HG03571 (cell line): Measurements from ENCODE around the gene RNF212.

ENCODE experiments used
- ATAC-seq: cut with Tn5 transposase; IDR thresholded peaks from one replicate; pipeline ENCODE4 v1.9.1; 2021; ENCODE audit not compliant: unreplicated experiment

The RNF212 gene

GRCh38 chr4:1036976-1037810, 76.2 kb downstream of the RNF212 start:
- ATAC-seq, result no peak

- ATAC-seq, result no peak
These were observed 77.3 kb downstream of the RNF212 start for GRCh38 chr4:1036095-1036494.

- no peak for ATAC-seq
These were observed 77.9 kb downstream of the RNF212 start for GRCh38 chr4:1035510-1035909.

GRCh38 chr4:1033840-1034551, 79.4 kb downstream of the RNF212 start:
- ATAC-seq, result no peak

- ATAC-seq, result no peak
These were observed 80.5 kb downstream of the RNF212 start for GRCh38 chr4:1032861-1033260.

GRCh38 chr4:1031956-1032795, 81.2 kb downstream of the RNF212 start:
- no peak for ATAC-seq

- ATAC-seq, result no peak
These were observed 82.0 kb downstream of the RNF212 start for GRCh38 chr4:1031346-1031745.

GRCh38 chr4:1030559-1030958, 82.8 kb downstream of the RNF212 start:
- ATAC-seq, result no peak

- ATAC-seq, result no peak
These were observed 83.3 kb downstream of the RNF212 start for GRCh38 chr4:1030031-1030430.

- ATAC-seq, result no peak
These were observed 83.8 kb downstream of the RNF212 start for GRCh38 chr4:1029529-1029928.

- ATAC-seq, result no peak
These were observed 84.7 kb downstream of the RNF212 start for GRCh38 chr4:1028574-1029220.

GRCh38 chr4:1027915-1028238, 85.5 kb downstream of the RNF212 start:
- ATAC-seq, result no peak

- no peak for ATAC-seq
These were observed 86.0 kb downstream of the RNF212 start for GRCh38 chr4:1027219-1027914.

- ATAC-seq, result peak; percentile 47
These were observed 87.2 kb downstream of the RNF212 start for GRCh38 chr4:1026115-1026514.

GRCh38 chr4:1024882-1025545, 88.3 kb downstream of the RNF212 start:
- no peak for ATAC-seq

GRCh38 chr4:1023895-1024740, 89.2 kb downstream of the RNF212 start:
- ATAC-seq, result no peak

GRCh38 chr4:1023075-1023640, 90.2 kb downstream of the RNF212 start:
- ATAC-seq, result no peak

GRCh38 chr4:1022739-1023066, 90.7 kb downstream of the RNF212 start:
- ATAC-seq, result no peak
